H9 (cell line): ENCODE measurements around the gene ZFP92. TPM values are rescaled to one million over a fixed set of nuclear protein-coding genes. Genes with fewer than 3 reads are reported as not detected.

Experiments used
- DNase-seq: peaks from one replicate; pipeline ENCODE4 v3.0.0-alpha.2; 2017
- H2AFZ ChIP-seq: one replicate; pipeline ENCODE4 v1.6.1; 2013; ENCODE audit warnings: mild to moderate bottlenecking, low read length, control low read depth, moderate library complexity
- H2AK5ac ChIP-seq: 2 replicates; pipeline ENCODE4 v1.6.1; 2013; ENCODE audit warnings: low read length, control low read depth, mixed read lengths; ENCODE audit not compliant: insufficient read length
- H2BK120ac ChIP-seq: one replicate; pipeline ENCODE4 v1.6.1; 2013; ENCODE audit warnings: low read depth, mild to moderate bottlenecking, low read length, control low read depth, inconsistent platforms; ENCODE audit not compliant: poor library complexity, severe bottlenecking
- H2BK12ac ChIP-seq: 2 replicates; pipeline ENCODE4 v1.6.1; 2013; ENCODE audit warnings: low read length, control low read depth, mixed read lengths, low read depth; ENCODE audit not compliant: insufficient read length
- H2BK15ac ChIP-seq: 2 replicates; pipeline ENCODE4 v1.6.1; 2013; ENCODE audit warnings: low read depth, low read length, control low read depth
- H2BK20ac ChIP-seq: one replicate; pipeline ENCODE4 v1.6.1; 2013; ENCODE audit warnings: low read depth, mild to moderate bottlenecking, low read length, control low read depth, inconsistent platforms; ENCODE audit not compliant: poor library complexity, severe bottlenecking
- H2BK5ac ChIP-seq: 2 replicates; pipeline ENCODE4 v1.6.1; 2013; ENCODE audit warnings: low read length, control low read depth, mixed read lengths; ENCODE audit not compliant: insufficient read length
- H3K14ac ChIP-seq: 2 replicates; pipeline ENCODE4 v1.6.1; 2013; ENCODE audit warnings: low read length, control low read depth; ENCODE audit not compliant: insufficient read depth
- H3K18ac ChIP-seq: 2 replicates; pipeline ENCODE4 v1.6.1; 2013; ENCODE audit warnings: low read depth, mild to moderate bottlenecking, mixed read lengths, low read length, control low read depth; ENCODE audit not compliant: insufficient read length
- H3K23ac ChIP-seq: 2 replicates; pipeline ENCODE4 v1.6.1; 2013; ENCODE audit warnings: low read length, control low read depth, mixed read lengths, low read depth; ENCODE audit not compliant: insufficient read length
- H3K23me2 ChIP-seq: 2 replicates; pipeline ENCODE4 v1.6.1; 2013; ENCODE audit warnings: low read depth, mild to moderate bottlenecking, mixed read lengths, low read length, control low read depth; ENCODE audit not compliant: insufficient read length, poor library complexity, severe bottlenecking
- H3K27ac ChIP-seq: 2 replicates; pipeline ENCODE4 v1.5.1; 2013; ENCODE audit warnings: low read length, control low read depth, mixed read lengths, low read depth; ENCODE audit not compliant: insufficient read length
- H3K27me3 ChIP-seq: 2 replicates; pipeline ENCODE4 v1.6.1; 2013; ENCODE audit warnings: low read length, control low read depth, inconsistent platforms; ENCODE audit not compliant: insufficient read depth
- H3K4ac ChIP-seq: 2 replicates; pipeline ENCODE4 v1.6.1; 2013; ENCODE audit warnings: low read depth, mild to moderate bottlenecking, control low read depth, inconsistent platforms, low read length, moderate library complexity
- H3K4me1 ChIP-seq: 2 replicates; pipeline ENCODE4 v1.6.1; 2013; ENCODE audit warnings: low read length, control low read depth, inconsistent platforms; ENCODE audit not compliant: insufficient read depth
- H3K4me2 ChIP-seq: 2 replicates; pipeline ENCODE4 v1.6.1; 2013; ENCODE audit warnings: low read length, control low read depth, mixed read lengths; ENCODE audit not compliant: insufficient read length, insufficient read depth
- H3K56ac ChIP-seq: 2 replicates; pipeline ENCODE4 v1.6.1; 2013; ENCODE audit warnings: low read depth, mild to moderate bottlenecking, mixed read lengths, low read length, control low read depth; ENCODE audit not compliant: insufficient read length
- H3K79me1 ChIP-seq: 2 replicates; pipeline ENCODE4 v1.6.1; 2013; ENCODE audit warnings: low read depth, mild to moderate bottlenecking, moderate library complexity, low read length, control low read depth, inconsistent platforms; ENCODE audit not compliant: insufficient read depth, poor library complexity, severe bottlenecking
- H3K79me2 ChIP-seq: 2 replicates; pipeline ENCODE4 v1.6.1; 2013; ENCODE audit warnings: low read length, control low read depth, inconsistent platforms; ENCODE audit not compliant: insufficient read depth
- H3K9ac ChIP-seq: 2 replicates; pipeline ENCODE4 v1.6.1; 2013; ENCODE audit warnings: low read length, control low read depth, mixed read lengths; ENCODE audit not compliant: insufficient read length; ENCODE audit errors: extremely low read depth
- H3K9me3 ChIP-seq: one replicate; pipeline ENCODE4 v1.6.1; 2013; ENCODE audit warnings: low read depth, low read length, inconsistent platforms; ENCODE audit not compliant: control insufficient read depth
- H3T11ph ChIP-seq: one replicate; pipeline ENCODE4 v1.6.1; 2013; ENCODE audit warnings: mild to moderate bottlenecking, low read length, control low read depth, inconsistent platforms
- H4K20me1 ChIP-seq: one replicate; pipeline ENCODE4 v1.6.1; 2013; ENCODE audit not compliant: control insufficient read depth, insufficient read length, insufficient read depth
- H4K5ac ChIP-seq: 2 replicates; pipeline ENCODE4 v1.6.1; 2013; ENCODE audit warnings: low read depth, mild to moderate bottlenecking, mixed read lengths, low read length, control low read depth; ENCODE audit not compliant: insufficient read length
- H4K8ac ChIP-seq: replicated peaks from 2 replicates; pipeline ENCODE4 v1.6.1; 2013; ENCODE audit warnings: low read length, control low read depth, mixed read lengths, low read depth; ENCODE audit not compliant: insufficient read length
- H4K91ac ChIP-seq: 2 replicates; pipeline ENCODE4 v1.6.1; 2013; ENCODE audit warnings: low read depth, mild to moderate bottlenecking, moderate library complexity, mixed read lengths, low read length, control low read depth; ENCODE audit not compliant: insufficient read length
- H3K27ac Mint-ChIP-seq, 3 experiments: 2 replicates in 2 of 3; 3 replicates in 1 of 3; pipeline ENCODE4 v1.8.0; 2020 to 2021; ENCODE audit warnings: mixed read lengths in 3 of 3, mild to moderate bottlenecking in 1 of 3, moderate library complexity in 1 of 3
- H3K27me3 Mint-ChIP-seq: 2 replicates; pipeline ENCODE4 v1.8.0; 2021; ENCODE audit warnings: low read depth, mild to moderate bottlenecking, moderate library complexity, mixed read lengths
- H3K36me3 Mint-ChIP-seq, 3 experiments: 2 replicates in 2 of 3; 3 replicates in 1 of 3; pipeline ENCODE4 v1.8.0; 2020 to 2021; ENCODE audit warnings: low read depth in 3 of 3, mixed read lengths in 3 of 3; ENCODE audit not compliant: insufficient read depth in 1 of 3
- H3K4me1 Mint-ChIP-seq, 2 experiments: 2 replicates each; pipeline ENCODE4 v1.8.0; 2020; ENCODE audit warnings: mixed read lengths in 2 of 2
- H3K4me3 Mint-ChIP-seq, 2 experiments: 2 replicates in 1 of 2; 3 replicates in 1 of 2; pipeline ENCODE4 v1.8.0; 2020 to 2021; ENCODE audit warnings: mild to moderate bottlenecking in 2 of 2, mixed read lengths in 2 of 2, moderate library complexity in 1 of 2
- H3K9me3 Mint-ChIP-seq, 2 experiments: 2 replicates in 1 of 2; 3 replicates in 1 of 2; pipeline ENCODE4 v1.8.0; 2020; ENCODE audit warnings: mild to moderate bottlenecking in 2 of 2, mixed read lengths in 2 of 2, moderate library complexity in 1 of 2
- WGBS: extraction: QIAGEN DNeasy Blood & Tissue Kit; methylation state at CpG from one replicate; pipeline ENCODE4 v1.1.7; 2013; ENCODE audit warnings: missing lambda C conversion rate, low lambda C conversion rate, mixed read lengths; ENCODE audit not compliant: insufficient read length; ENCODE audit errors: extremely low coverage; 5-methylcytosine and 5-hydroxymethylcytosine counted together
- total RNA-seq: library from RNA; stranded (reverse); gene quantifications from 2 replicates; pipeline ENCODE4 v1.2.1, GENCODE V29; 2021
- TF ChIP-seq, protein P1 (sequence below): fragments of 200-600 bp; sonication (generic); conservative IDR thresholded peaks from 3 replicates; pipeline ENCODE4 v1.8.0; 2021; ENCODE audit warnings: antibody characterized with exemption, mild to moderate bottlenecking

Gene ZFP92
- total RNA-seq, 1 experiment from 2014 or later: 0.68 TPM

DNA sequence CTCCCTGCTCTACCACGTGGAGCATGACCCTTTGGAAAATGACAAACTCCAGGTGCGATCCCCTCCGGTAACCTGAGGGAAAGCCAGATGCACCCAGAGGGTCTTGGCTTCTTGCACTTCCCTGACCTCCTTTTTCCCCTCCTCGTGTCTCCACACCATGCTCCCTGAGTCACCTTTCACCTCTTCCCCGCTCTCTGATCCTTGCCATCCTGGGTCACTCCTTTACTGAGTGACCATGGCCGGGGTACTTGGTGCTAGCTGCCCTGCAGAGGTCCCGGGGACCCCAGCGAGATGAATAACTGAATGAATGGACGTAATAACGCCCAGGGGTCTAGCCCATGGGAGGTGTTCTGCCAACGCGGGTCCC is 401 bp upstream of the ZFP92 start:
- Histone ChIP-seq H2AFZ (no peak overlapping the region), H3K9me3 (peaks cover 25% of the 10 kb centered on the region), H3K79me1 (no peaks in the 10 kb centered on the region), H4K8ac (no peak overlapping the region), H4K20me1 (no peaks in the 10 kb centered on the region), H3T11ph (no peak overlapping the region), H3K4me2 (peak overlapping the region; percentile 46), H2BK20ac (no peak overlapping the region), H3K79me2 (no peaks in the 10 kb centered on the region), H4K91ac (no peak overlapping the region), H2AK5ac (no peak overlapping the region), H3K4me1 (no peaks in the 10 kb centered on the region), H3K9ac (no peak overlapping the region), H3K23me2 (no peaks in the 10 kb centered on the region), H2BK15ac (no peak overlapping the region), H3K56ac (no peak overlapping the region), H4K5ac (no peak overlapping the region), H2BK12ac (no peak overlapping the region), H2BK5ac (no peak overlapping the region), H3K14ac (no peak overlapping the region), H3K27me3 (peaks cover 7% of the 10 kb centered on the region; the same call in 1 of the 2 replicates), H3K18ac (no peak overlapping the region), H2BK120ac (no peak overlapping the region), H3K4ac (no peak overlapping the region), H3K27ac (no peak overlapping the region), H3K23ac (no peak overlapping the region)
- no peak overlapping the region; a peak in 1 of 7 replicates for H3K27ac Mint-ChIP-seq
- peaks cover 8 to 10% (median 10%) of the 10 kb centered on the region in 3 experiments; a peak in 4 of 7 replicates for H3K36me3 Mint-ChIP-seq
- peaks cover 7 to 8% of the 10 kb centered on the region in 2 experiments; a peak in 2 of 4 replicates for H3K4me1 Mint-ChIP-seq
- no CpG with 5 or more reads among the region's 12 CpGs for WGBS
- H3K9me3 Mint-ChIP-seq: peaks cover 63 to 77% of the 10 kb centered on the region in 2 experiments
- H3K4me3 Mint-ChIP-seq: peak overlapping the region; percentile 56 to 75
- peaks cover 42% of the 10 kb centered on the region for H3K27me3 Mint-ChIP-seq
- no peak for DNase-seq
- TF ChIP-seq, protein P1, sequence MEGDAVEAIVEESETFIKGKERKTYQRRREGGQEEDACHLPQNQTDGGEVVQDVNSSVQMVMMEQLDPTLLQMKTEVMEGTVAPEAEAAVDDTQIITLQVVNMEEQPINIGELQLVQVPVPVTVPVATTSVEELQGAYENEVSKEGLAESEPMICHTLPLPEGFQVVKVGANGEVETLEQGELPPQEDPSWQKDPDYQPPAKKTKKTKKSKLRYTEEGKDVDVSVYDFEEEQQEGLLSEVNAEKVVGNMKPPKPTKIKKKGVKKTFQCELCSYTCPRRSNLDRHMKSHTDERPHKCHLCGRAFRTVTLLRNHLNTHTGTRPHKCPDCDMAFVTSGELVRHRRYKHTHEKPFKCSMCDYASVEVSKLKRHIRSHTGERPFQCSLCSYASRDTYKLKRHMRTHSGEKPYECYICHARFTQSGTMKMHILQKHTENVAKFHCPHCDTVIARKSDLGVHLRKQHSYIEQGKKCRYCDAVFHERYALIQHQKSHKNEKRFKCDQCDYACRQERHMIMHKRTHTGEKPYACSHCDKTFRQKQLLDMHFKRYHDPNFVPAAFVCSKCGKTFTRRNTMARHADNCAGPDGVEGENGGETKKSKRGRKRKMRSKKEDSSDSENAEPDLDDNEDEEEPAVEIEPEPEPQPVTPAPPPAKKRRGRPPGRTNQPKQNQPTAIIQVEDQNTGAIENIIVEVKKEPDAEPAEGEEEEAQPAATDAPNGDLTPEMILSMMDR: no peak
